Activated CD4-positive, alpha-beta T cell treated with anti-CD3 and anti-CD28 coated beads, Interleukin-10, Interleukin-2, amounts not matched to agents 100 ng/mL and 50 ng/mL, durations not matched to agents 16 hours and 8 hours (primary cell): ENCODE data around the gene OR4C12.
"Not testable (repeated sequence)": the region's sequence is repeated elsewhere in the genome, so short reads cannot be mapped to it uniquely, and the experiment has no call there.

ENCODE experiments used
- DNase-seq: peaks from one replicate; pipeline ENCODE4 v3.0.0-alpha.2; 2020

The OR4C12 gene

GRCh38 chr11:49982435-49982834 is at the start of gene OR4C12:
Gene OR4C12 (minus strand): TSS chr11:49982535. CDS start chr11:49982501, 34 bp downstream.
- DNase-seq = not testable (repeated sequence)

GRCh38 chr11:50030193-50030592 is 47.9 kb upstream of the OR4C12 start:
- DNase-seq = no peak

DNA sequence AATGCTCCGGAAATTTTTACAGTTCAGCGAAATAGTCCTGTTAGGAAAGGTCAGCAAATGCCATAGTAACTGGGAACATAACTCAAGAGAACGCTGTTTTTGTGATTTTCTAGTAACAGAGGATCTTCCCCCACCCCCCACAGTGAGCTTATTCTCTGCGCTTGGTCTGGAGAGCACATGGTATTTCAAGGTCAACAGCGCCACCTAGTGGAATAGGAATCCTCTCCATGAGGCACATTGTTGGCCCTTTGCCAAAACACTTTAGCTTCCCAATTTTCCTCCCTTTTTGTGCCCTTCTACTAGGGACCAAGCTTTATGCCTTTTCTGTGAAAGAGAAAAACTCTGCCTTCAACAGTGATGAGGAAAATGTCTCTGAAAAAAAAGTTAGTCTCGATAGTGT is 13.2 kb upstream of the OR4C12 start:
- peak; percentile 63 for DNase-seq

- not testable (repeated sequence) for DNase-seq
These were observed 8.9 kb downstream of the OR4C12 start for GRCh38 chr11:49973439-49973838.

DNA sequence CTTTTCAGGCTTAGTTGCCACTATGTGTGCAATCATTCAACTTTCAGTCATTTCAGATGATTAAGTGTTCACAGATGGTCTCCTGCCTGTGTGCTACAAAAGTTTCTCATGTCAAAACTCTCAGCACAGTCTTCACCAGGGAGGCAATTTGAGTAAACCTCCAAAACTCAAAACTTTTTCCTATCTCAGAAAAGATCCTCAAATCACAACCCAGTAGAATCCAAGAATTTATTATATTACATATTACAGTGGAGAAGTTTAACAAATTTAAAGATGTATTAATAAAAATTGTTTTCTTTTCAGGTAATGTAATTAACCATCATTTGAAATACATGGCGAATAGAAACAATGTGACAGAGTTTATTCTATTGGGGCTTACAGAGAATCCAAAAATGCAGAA is 30.2 kb downstream of the OR4C12 start, which contains the start of gene OR4C13:
OR4C13 (plus strand) TSS at position 301 of the 400 bp plus-strand sequence; CDS start at position 333, 32 bp downstream.
- DNase-seq = no peak

DNA sequence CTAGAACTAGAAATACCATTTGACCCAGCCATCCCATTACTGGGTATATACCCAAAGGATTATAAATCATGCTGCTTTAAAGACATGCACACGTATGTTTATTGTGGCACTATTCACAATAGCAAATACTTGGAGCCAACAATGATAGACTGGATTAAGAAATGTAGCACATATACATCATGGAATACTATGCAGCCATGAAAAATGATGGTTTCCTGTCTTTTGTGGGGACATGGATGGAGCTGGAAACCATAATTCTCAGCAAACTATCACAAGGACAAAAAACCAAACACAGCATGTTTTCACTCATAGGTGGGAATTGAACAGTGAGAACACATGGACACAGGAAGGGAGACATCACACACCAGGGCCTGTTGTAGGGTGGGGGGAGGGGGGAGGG is 33.6 kb downstream of the OR4C12 start:
- DNase-seq = not testable (repeated sequence)
